ENCODE results near the gene SOD2.

Gene SOD2

GRCh38 chr6:159679091-159680077, 13.7 kb downstream of the SOD2 start:
- Histone ChIP-seq H3K4me3 (ENCODE audit: insufficient read depth, low read length, poor library complexity, severe bottlenecking) (no peak overlapping the region), H3K9ac (ENCODE audit: low read length) (no peak overlapping the region), H3K79me2 (ENCODE audit: insufficient read depth, low read length) (no peaks in the 10 kb centered on the region), H3K27ac (ENCODE audit: low read depth, low read length) (no peak overlapping the region), H4K20me1 (ENCODE audit: low read depth, low read length) (no peaks in the 10 kb centered on the region), H2AFZ (ENCODE audit: low read depth, low read length, severe bottlenecking) (no peak overlapping the region), H3K9me2 (replicated peaks; ENCODE audit: insufficient read depth, low read length) (no peaks in the 10 kb centered on the region), H3K4me2 (ENCODE audit: low read depth, low read length, poor library complexity, severe bottlenecking) (no peak overlapping the region), H3K27me3 (ENCODE audit: low read length) (no peaks in the 10 kb centered on the region), H3K9me3 (ENCODE audit: insufficient read depth, low read length) (no peaks in the 10 kb centered on the region), H3F3A (ENCODE audit: insufficient read depth) (no peaks in the 10 kb centered on the region), H3K36me3 (ENCODE audit: low read length) (no peaks in the 10 kb centered on the region; the same call in 1 of the 2 replicates)
- TF ChIP-seq CTCF (IDR thresholded peaks at IDR 0.05; ENCODE audit: insufficient read depth, low read length, poor library complexity, severe bottlenecking) = no peak
- no peak for TF ChIP-seq EZH2phosphoT487 (conservative IDR thresholded peaks at IDR 0.05; ENCODE audit: low read length)

DNA sequence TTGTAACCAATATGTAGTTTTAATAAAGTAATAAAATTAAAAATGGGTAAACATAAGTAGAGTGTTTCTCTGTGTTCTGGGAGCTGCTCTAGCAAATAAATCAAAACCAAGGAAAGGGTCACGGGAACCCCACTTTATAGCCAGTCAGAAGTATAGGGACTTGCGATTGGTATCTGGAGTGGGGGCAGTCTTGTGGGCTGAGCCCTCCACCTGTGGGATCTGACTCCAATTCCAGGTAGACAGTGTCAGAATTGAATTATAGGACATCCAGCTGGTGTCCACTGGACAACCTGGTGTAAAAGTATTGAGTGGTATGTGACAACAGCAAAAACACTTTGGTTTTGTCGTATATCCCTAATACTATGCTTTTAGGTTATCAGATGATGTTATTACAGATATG, 14.5 kb downstream of the SOD2 start:
- H3K27ac ChIP-seq (ENCODE audit: low read depth, low read length) = no peak overlapping the region
- TF ChIP-seq CTCF (IDR thresholded peaks at IDR 0.05; ENCODE audit: insufficient read depth, low read length, poor library complexity, severe bottlenecking) = no peak
- no peak for TF ChIP-seq EZH2phosphoT487 (conservative IDR thresholded peaks at IDR 0.05; ENCODE audit: low read length)

DNA sequence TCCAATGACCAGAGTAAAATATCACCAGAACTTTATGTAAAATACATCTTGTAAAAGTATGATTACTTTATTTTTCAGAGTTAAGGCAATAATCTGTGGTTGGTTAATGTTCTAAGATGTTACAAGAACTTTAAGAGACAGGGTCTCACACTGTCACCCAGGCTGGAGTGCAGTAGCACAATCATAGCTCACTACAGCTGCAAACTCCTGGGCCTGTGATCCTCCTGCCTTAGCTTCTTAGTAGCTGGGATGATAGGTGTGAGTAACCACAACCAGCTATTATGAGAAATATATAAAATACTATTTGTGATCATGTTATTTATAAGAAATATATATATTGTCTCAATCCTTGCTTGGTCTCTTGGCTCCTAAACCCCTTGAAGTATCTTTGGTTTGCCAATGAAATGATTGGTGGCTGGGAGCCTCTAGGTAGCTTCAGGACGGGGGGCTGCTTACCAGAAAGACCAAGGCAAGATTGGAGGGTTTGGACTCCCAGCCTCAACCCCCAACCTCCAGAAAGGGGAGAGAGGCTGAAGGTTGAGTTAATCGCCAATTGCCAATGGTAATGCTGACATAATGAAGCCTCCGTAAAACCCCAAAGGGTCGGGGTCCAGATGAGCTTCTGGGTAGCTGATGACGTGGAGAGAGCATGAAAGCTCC, 15.4 kb downstream of the SOD2 start:
- H2AFZ ChIP-seq (ENCODE audit: low read depth, low read length, severe bottlenecking) = no peak overlapping the region
- no peak overlapping the region for H3K4me2 ChIP-seq (ENCODE audit: low read depth, low read length, poor library complexity, severe bottlenecking)
- H3K9me3 ChIP-seq (ENCODE audit: insufficient read depth, low read length) = no peaks in the 10 kb centered on the region
- no peak overlapping the region for H3K4me3 ChIP-seq (ENCODE audit: insufficient read depth, low read length, poor library complexity, severe bottlenecking)
- no peaks in the 10 kb centered on the region for H3K79me2 ChIP-seq (ENCODE audit: insufficient read depth, low read length)
- no peak overlapping the region for H3K27ac ChIP-seq (ENCODE audit: low read depth, low read length)
- H4K20me1 ChIP-seq (ENCODE audit: low read depth, low read length) = no peaks in the 10 kb centered on the region
- TF ChIP-seq CTCF (IDR thresholded peaks at IDR 0.05; ENCODE audit: insufficient read depth, low read length, poor library complexity, severe bottlenecking) (no peak), EZH2phosphoT487 (conservative IDR thresholded peaks at IDR 0.05; ENCODE audit: low read length) (no peak)
- no peaks in the 10 kb centered on the region for H3K27me3 ChIP-seq (ENCODE audit: low read length)
- no peak overlapping the region for H3K9ac ChIP-seq (ENCODE audit: low read length)
- H3F3A ChIP-seq (ENCODE audit: insufficient read depth) = no peaks in the 10 kb centered on the region
- no peaks in the 10 kb centered on the region; the same call in 1 of the 2 replicates for H3K36me3 ChIP-seq (ENCODE audit: low read length)
- no peaks in the 10 kb centered on the region for H3K9me2 ChIP-seq (replicated peaks; ENCODE audit: insufficient read depth, low read length)

More for the DNA sequence above, 14.5 kb downstream of the SOD2 start:
- Histone ChIP-seq H3K4me3 (ENCODE audit: insufficient read depth, low read length, poor library complexity, severe bottlenecking) (no peak overlapping the region), H3K9ac (ENCODE audit: low read length) (no peak overlapping the region), H3K9me2 (replicated peaks; ENCODE audit: insufficient read depth, low read length) (no peaks in the 10 kb centered on the region), H3F3A (ENCODE audit: insufficient read depth) (no peaks in the 10 kb centered on the region), H3K27me3 (ENCODE audit: low read length) (no peaks in the 10 kb centered on the region), H2AFZ (ENCODE audit: low read depth, low read length, severe bottlenecking) (no peak overlapping the region), H4K20me1 (ENCODE audit: low read depth, low read length) (no peaks in the 10 kb centered on the region), H3K36me3 (ENCODE audit: low read length) (no peaks in the 10 kb centered on the region; the same call in 1 of the 2 replicates), H3K4me2 (ENCODE audit: low read depth, low read length, poor library complexity, severe bottlenecking) (no peak overlapping the region), H3K9me3 (ENCODE audit: insufficient read depth, low read length) (no peaks in the 10 kb centered on the region), H3K79me2 (ENCODE audit: insufficient read depth, low read length) (no peaks in the 10 kb centered on the region)
